Endothelial cell of umbilical vein (primary cell): ENCODE measurements around the gene SDK2. TPM values are rescaled to one million over a fixed set of nuclear protein-coding genes. Genes with fewer than 3 reads are reported as not detected.
"Not testable (repeated sequence)": the region's sequence is repeated elsewhere in the genome, so short reads cannot be mapped to it uniquely, and the experiment has no call there.

ENCODE experiments used
- BruUV-seq: library from RNA; stranded (reverse); fragments of 400-500 nt; replicated peaks from 2 replicates; lab custom pipeline; 2021; lab: Mats Ljungman, UMichigan
- CTCF ChIA-PET: fragments of 300-600, 350-600 bp; sonication (Branson Sonifier 250); formaldehyde crosslinking; loops from one replicate; lab custom pipeline; 2021; ENCODE audit warnings: antibody characterized with exemption, inconsistent platforms; lab: Charles Lee
- POLR2A ChIA-PET: fragments of 300-600, 350-600 bp; sonication (Branson Sonifier 250); formaldehyde crosslinking; loops from one replicate; lab custom pipeline; 2021; ENCODE audit warnings: antibody characterized with exemption, inconsistent platforms; lab: Charles Lee
- DNase-seq: peaks from one replicate; pipeline ENCODE4 v3.0.0-alpha.2; 2011; ENCODE audit warnings: low read depth, low spot score
- FAIRE-seq: peaks from 2 replicates; lab custom pipeline; 2011; peaks lifted over from hg19 to GRCh38; lab: Jason Lieb, UNC
- H2AFZ ChIP-seq: 2 replicates; pipeline ENCODE4 v1.6.0; 2012; ENCODE audit warnings: low read depth, low read length, control low read depth, inconsistent platforms
- H3K27ac ChIP-seq: 2 replicates; pipeline ENCODE4 v1.5.1; 2011; ENCODE audit warnings: low read depth, mild to moderate bottlenecking, control low read depth, low read length, moderate library complexity; ENCODE audit not compliant: insufficient read depth
- H3K27me3 ChIP-seq, 2 experiments: 2 replicates each; pipeline versions ENCODE4 v1.6.0 to v1.6.1; 2011; ENCODE audit warnings: low read length in 2 of 2, mixed read lengths in 1 of 2; ENCODE audit not compliant: control insufficient read depth in 2 of 2, insufficient read depth in 2 of 2
- H3K36me3 ChIP-seq, 2 experiments: 2 replicates in 1 of 2; 3 replicates in 1 of 2; pipeline ENCODE4 v1.5.1; 2011; ENCODE audit warnings: low read length in 2 of 2, mild to moderate bottlenecking in 1 of 2, moderate library complexity in 1 of 2; ENCODE audit not compliant: control insufficient read depth in 2 of 2, insufficient read depth in 2 of 2; ENCODE audit errors: extremely low read depth in 1 of 2
- H3K4me1 ChIP-seq: 3 replicates; pipeline ENCODE4 v1.5.1; 2011; ENCODE audit warnings: mild to moderate bottlenecking, low read length; ENCODE audit not compliant: control insufficient read depth, insufficient read depth; ENCODE audit errors: extremely low read depth
- H3K4me2 ChIP-seq: 2 replicates; pipeline ENCODE4 v1.6.1; 2011; ENCODE audit warnings: low read length, control low read depth, mixed read lengths; ENCODE audit not compliant: insufficient read depth
- H3K4me3 ChIP-seq, 3 experiments: fragments of 200-600 bp in 1 of 3; sonication (generic), shearing (Covaris generic) in 1 of 3; replicated peaks in 1 of 3; 2 replicates each; pipeline ENCODE4 v1.5.1; 2011 to 2016; ENCODE audit warnings: control low read depth in 3 of 3, low read length in 3 of 3, mild to moderate bottlenecking in 2 of 3, inconsistent platforms in 1 of 3, low read depth in 1 of 3, moderate library complexity in 1 of 3; ENCODE audit not compliant: insufficient read depth in 1 of 3
- H3K79me2 ChIP-seq: 2 replicates; pipeline ENCODE4 v1.6.0; 2012; ENCODE audit warnings: low read length, inconsistent platforms; ENCODE audit not compliant: control insufficient read depth, insufficient read depth
- H3K9ac ChIP-seq: replicated peaks from 2 replicates; pipeline ENCODE3; 2011; ENCODE audit warnings: low read length, control low read depth; ENCODE audit not compliant: insufficient read depth; ENCODE audit errors: extremely low read depth
- H3K9me1 ChIP-seq: replicated peaks from 3 replicates; pipeline ENCODE4 v1.6.0; 2011; ENCODE audit warnings: mild to moderate bottlenecking, low read length; ENCODE audit not compliant: control insufficient read depth, insufficient read depth; ENCODE audit errors: extremely low read depth
- H3K9me3 ChIP-seq: replicated peaks from 2 replicates; pipeline ENCODE4 v1.5.1; 2012; ENCODE audit warnings: low read length, inconsistent platforms; ENCODE audit not compliant: control insufficient read depth, insufficient read depth
- H4K20me1 ChIP-seq: replicated peaks from 2 replicates; pipeline ENCODE3; 2011; ENCODE audit warnings: mild to moderate bottlenecking, low read length; ENCODE audit not compliant: control insufficient read depth, insufficient read depth; ENCODE audit errors: extremely low read depth
- POLR2A ChIP-seq: IDR thresholded peaks from 2 replicates; pipeline ENCODE4 v1.6.1; 2012; ENCODE audit warnings: low read depth, mild to moderate bottlenecking, control low read depth, low read length
- dilution Hi-C: fragments of 300-500 bp; cut with MboI; formaldehyde crosslinking; loops from one replicate; pipeline ENCODE4 v1.15.0; 2019; ENCODE audit warnings: low sequenced_read_pairs; ENCODE audit not compliant: extremely low pct_ligation_motif_present
- intact Hi-C: fragments of 100-400 bp; cut with micrococcal nuclease; formaldehyde crosslinking; loops from one replicate; pipeline ENCODE4 v1.10.0; 2022
- polyA plus RNA-seq, 4 experiments: library from polyadenylated mRNA; depleted of rRNA in 3 of 4; stranded (reverse) in 3 of 4; unstranded in 1 of 4; fragments of >200 nt; gene quantifications; 2 replicates each; pipeline versions ENCODE4 v1.2.1 to v1.2.3, GENCODE V29; 2011 to 2012; ENCODE audit warnings: missing spikeins in 1 of 4
- total RNA-seq: library from RNA; stranded (reverse); gene quantifications from 2 replicates; pipeline ENCODE4 v1.2.3, GENCODE V29; 2021
- TF ChIP-seq, protein P1 (sequence below), 2 donors: IDR thresholded peaks; 1 replicate in 1 of 2; 2 replicates in 1 of 2; pipeline ENCODE4 v1.5.1; 2011; ENCODE audit warnings: low read length in 2 of 2, mild to moderate bottlenecking in 2 of 2, moderate library complexity in 2 of 2, control low read depth in 1 of 2, inconsistent platforms in 1 of 2, low read depth in 1 of 2; ENCODE audit not compliant: insufficient read depth in 1 of 2; ENCODE audit errors: extremely low read depth in 1 of 2
- TF ChIP-seq, protein P2 (sequence below): IDR thresholded peaks from 2 replicates; pipeline ENCODE4 v1.6.1; 2011; ENCODE audit not compliant: insufficient read depth, insufficient read length

SDK2 gene
- total and polyA plus RNA-seq, 2 donors (not counting 3 experiments of a cell fraction or from before 2014, with no cell fraction given), result not detected

DNA sequence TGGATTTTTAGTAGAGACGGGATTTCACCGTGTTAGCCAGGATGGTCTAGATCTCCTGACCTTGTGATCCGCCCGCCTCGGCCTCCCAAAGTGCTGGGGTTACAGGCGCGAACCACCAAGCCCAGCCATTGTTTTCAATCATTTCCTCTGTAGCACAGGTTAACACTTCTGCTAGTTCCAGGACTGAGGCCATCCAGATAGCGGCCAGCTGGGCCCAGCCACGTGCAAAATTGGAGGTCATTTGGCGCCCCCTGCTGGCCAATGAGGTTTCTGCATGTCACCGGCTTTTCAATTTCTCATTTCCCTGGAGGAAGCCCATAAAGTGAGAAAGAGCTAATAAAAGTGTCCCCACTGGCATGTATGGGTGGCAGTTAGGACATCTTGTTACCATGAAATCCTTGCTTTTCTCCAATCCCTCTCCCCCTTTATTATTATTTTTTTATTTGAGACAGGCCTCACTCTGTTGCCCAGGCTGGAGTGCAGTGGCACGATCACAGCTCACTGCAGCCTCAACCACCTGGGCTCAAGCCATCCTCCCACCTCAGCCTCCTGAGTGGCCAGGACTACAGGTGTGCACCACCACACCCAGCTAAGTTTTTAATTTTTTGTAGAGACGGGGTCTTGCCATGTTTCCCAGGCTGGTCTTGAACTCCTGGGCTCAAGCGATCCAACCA lies 274.3 kb downstream of the SDK2 start:
- H3K4me1 ChIP-seq, H3K4me3 ChIP-seq, H4K20me1 ChIP-seq, H3K9me1 ChIP-seq, H3K4me2 ChIP-seq, H2AFZ ChIP-seq, H3K9me3 ChIP-seq, dilution Hi-C loops, H3K27ac ChIP-seq, H3K27me3 ChIP-seq, BruUV-seq, H3K9ac ChIP-seq, H3K36me3 ChIP-seq, H3K79me2 ChIP-seq: not testable (repeated sequence)
- intact Hi-C loops, result loop anchor here (1.0 to 5.0 kb wide), 5 partner anchors 59 to 813 kb away; no protein-coding TSS in a partner anchor
- CTCF ChIA-PET, result interaction anchor here (0.6 to 7.3 kb wide), 59 partner anchors 9 to 830 kb away, joined by 3 to 376 read pairs (median 5); partner anchors contain the start of genes CDC42EP4, CPSF4L and SSTR2
- FAIRE-seq (peak; percentile 86), DNase-seq (peak; percentile 69)
- POLR2A ChIA-PET, result interaction anchor here (1.0 kb wide), 1 partner anchor 59 kb away, joined by 3 read pairs; no protein-coding TSS in a partner anchor
- TF ChIP-seq, protein P1, sequence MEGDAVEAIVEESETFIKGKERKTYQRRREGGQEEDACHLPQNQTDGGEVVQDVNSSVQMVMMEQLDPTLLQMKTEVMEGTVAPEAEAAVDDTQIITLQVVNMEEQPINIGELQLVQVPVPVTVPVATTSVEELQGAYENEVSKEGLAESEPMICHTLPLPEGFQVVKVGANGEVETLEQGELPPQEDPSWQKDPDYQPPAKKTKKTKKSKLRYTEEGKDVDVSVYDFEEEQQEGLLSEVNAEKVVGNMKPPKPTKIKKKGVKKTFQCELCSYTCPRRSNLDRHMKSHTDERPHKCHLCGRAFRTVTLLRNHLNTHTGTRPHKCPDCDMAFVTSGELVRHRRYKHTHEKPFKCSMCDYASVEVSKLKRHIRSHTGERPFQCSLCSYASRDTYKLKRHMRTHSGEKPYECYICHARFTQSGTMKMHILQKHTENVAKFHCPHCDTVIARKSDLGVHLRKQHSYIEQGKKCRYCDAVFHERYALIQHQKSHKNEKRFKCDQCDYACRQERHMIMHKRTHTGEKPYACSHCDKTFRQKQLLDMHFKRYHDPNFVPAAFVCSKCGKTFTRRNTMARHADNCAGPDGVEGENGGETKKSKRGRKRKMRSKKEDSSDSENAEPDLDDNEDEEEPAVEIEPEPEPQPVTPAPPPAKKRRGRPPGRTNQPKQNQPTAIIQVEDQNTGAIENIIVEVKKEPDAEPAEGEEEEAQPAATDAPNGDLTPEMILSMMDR (IDR thresholded peaks at IDR 0.05; ENCODE audit: extremely low read depth in 1 of 2, insufficient read depth in 1 of 2, low read depth in 1 of 2, low read length in 2 of 2), result peak; percentile 74 to 81
- TF ChIP-seq, protein P2, sequence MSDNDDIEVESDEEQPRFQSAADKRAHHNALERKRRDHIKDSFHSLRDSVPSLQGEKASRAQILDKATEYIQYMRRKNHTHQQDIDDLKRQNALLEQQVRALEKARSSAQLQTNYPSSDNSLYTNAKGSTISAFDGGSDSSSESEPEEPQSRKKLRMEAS, result peak; percentile 58

DNA sequence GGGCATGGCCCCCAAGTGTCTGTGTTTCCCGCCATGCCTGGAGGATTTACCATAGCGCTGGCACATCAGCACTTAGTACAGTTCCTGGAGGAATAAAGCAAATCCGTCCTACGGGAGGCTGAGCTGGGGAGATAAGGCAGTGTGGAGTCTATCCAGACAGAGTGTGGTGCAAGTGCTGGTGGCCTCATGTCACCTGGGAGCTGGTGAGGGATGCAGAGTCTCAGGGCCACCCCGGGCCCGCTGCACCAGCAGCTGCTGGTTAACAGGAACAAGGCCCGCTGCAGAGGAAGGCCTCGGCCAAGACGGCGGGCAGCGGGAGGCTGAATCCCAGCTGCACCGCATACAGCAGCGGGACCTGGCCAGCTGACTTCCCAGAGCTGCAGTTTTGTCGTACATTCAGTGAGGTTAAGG lies 275.1 kb downstream of the SDK2 start:
- Histone ChIP-seq H3K9me3 (no peaks in the 10 kb centered on the region), H3K4me2 (no peak overlapping the region), H3K79me2 (no peaks in the 10 kb centered on the region), H2AFZ (no peak overlapping the region), H3K9me1 (no peaks in the 10 kb centered on the region), H3K27ac (no peak overlapping the region), H3K4me1 (no peaks in the 10 kb centered on the region), H3K4me3 (no peak overlapping the region), H3K27me3 (peaks cover 0 to 3% of the 10 kb centered on the region in 2 experiments), H4K20me1 (no peaks in the 10 kb centered on the region), H3K36me3 (no peaks in the 10 kb centered on the region), H3K9ac (no peak overlapping the region)
- DNase-seq (no peak), FAIRE-seq (no peak)
- intact Hi-C loops, result no loop called here
- ChIA-PET CTCF (interaction anchor here (1.2 to 7.3 kb wide), 14 partner anchors 25 to 812 kb away, joined by 4 to 376 read pairs (median 13); partner anchors contain the start of genes CDC42EP4 and CPSF4L), POLR2A (interaction anchor here (0.6 to 0.7 kb wide), 2 partner anchors 641 to 831 kb away, joined by 5 to 10 read pairs; no protein-coding TSS in a partner anchor)
- TF ChIP-seq, protein P2, result no peak
- no peak for TF ChIP-seq POLR2A
- dilution Hi-C loops, result no loop called here
- no TSS peak for BruUV-seq
